NT2/D1 (cell line): ENCODE data around the gene CDK16.

Experiments
- SUZ12 ChIP-seq: IDR thresholded peaks from 2 replicates; pipeline ENCODE4 v1.6.1; 2011; ENCODE audit not compliant: insufficient read length, insufficient read depth; ENCODE audit errors: extremely low read depth
- YY1 ChIP-seq: IDR thresholded peaks from 2 replicates; pipeline ENCODE4 v1.6.1; 2011; ENCODE audit not compliant: insufficient read length, insufficient read depth
- ZNF274 ChIP-seq: IDR thresholded peaks from 2 replicates; pipeline ENCODE4 v1.6.1; 2011; ENCODE audit warnings: mild to moderate bottlenecking, low read depth, low read length

GRCh38 chrX:47169273-47169672 lies 49.2 kb upstream of the CDK16 start:
- TF ChIP-seq ZNF274 = no peak
- no peak for TF ChIP-seq YY1
- TF ChIP-seq SUZ12 = no peak
